Measurements from ENCODE around the gene PCNX2.
"Not testable (repeated sequence)": the region's sequence is repeated elsewhere in the genome, so short reads cannot be mapped to it uniquely, and the experiment has no call there.

PCNX2 gene

GRCh38 chr1:233010146-233010545 lies 285.4 kb downstream of the PCNX2 start:
- DNase-seq (ENCODE audit: low read depth), result no peak

GRCh38 chr1:233006541-233006973 lies 289.0 kb downstream of the PCNX2 start:
- peak; percentile 5 for DNase-seq (ENCODE audit: low read depth)

GRCh38 chr1:233006108-233006507 lies 289.4 kb downstream of the PCNX2 start:
- no peak for DNase-seq (ENCODE audit: low read depth)

- DNase-seq (ENCODE audit: low read depth), result no peak
Measured at GRCh38 chr1:233005703-233006102, 289.8 kb downstream of the PCNX2 start.

- DNase-seq (ENCODE audit: low read depth), result no peak
Measured at GRCh38 chr1:233005156-233005555, 290.4 kb downstream of the PCNX2 start.

- DNase-seq (ENCODE audit: low read depth), result no peak
Measured at GRCh38 chr1:233004451-233004850, 291.1 kb downstream of the PCNX2 start.

- DNase-seq (ENCODE audit: low read depth), result not testable (repeated sequence)
Measured at GRCh38 chr1:233003638-233004037, 291.9 kb downstream of the PCNX2 start.

GRCh38 chr1:232999956-233000625 lies 295.4 kb downstream of the PCNX2 start:
- no peak for DNase-seq (ENCODE audit: low read depth)

GRCh38 chr1:232998646-232999045 lies 296.9 kb downstream of the PCNX2 start:
- no peak for DNase-seq (ENCODE audit: low read depth)

GRCh38 chr1:232998138-232998537 lies 297.4 kb downstream of the PCNX2 start:
- DNase-seq (ENCODE audit: low read depth), result no peak

GRCh38 chr1:232996143-232996542 lies 299.4 kb downstream of the PCNX2 start:
- no peak for DNase-seq (ENCODE audit: low read depth)

GRCh38 chr1:232995189-232995588 lies 300.3 kb downstream of the PCNX2 start:
- no peak for DNase-seq (ENCODE audit: low read depth)

GRCh38 chr1:232993555-232993954 lies 302.0 kb downstream of the PCNX2 start:
- DNase-seq (ENCODE audit: low read depth), result no peak

- DNase-seq (ENCODE audit: low read depth), result no peak
Measured at GRCh38 chr1:232992227-232992626, 303.3 kb downstream of the PCNX2 start.

- no peak for DNase-seq (ENCODE audit: low read depth)
Measured at GRCh38 chr1:232991238-232991637, 304.3 kb downstream of the PCNX2 start.

GRCh38 chr1:232990176-232991128 lies 305.1 kb downstream of the PCNX2 start:
- no peak for DNase-seq (ENCODE audit: low read depth)

- no peak for DNase-seq (ENCODE audit: low read depth)
Measured at GRCh38 chr1:232988572-232989040, 306.9 kb downstream of the PCNX2 start.

- no peak for DNase-seq (ENCODE audit: low read depth)
Measured at GRCh38 chr1:232987774-232988140, 307.8 kb downstream of the PCNX2 start.

GRCh38 chr1:232987046-232987773 lies 308.3 kb downstream of the PCNX2 start:
- no peak for DNase-seq (ENCODE audit: low read depth)

- no peak for DNase-seq (ENCODE audit: low read depth)
Measured at GRCh38 chr1:232986527-232986922, 309.0 kb downstream of the PCNX2 start.

GRCh38 chr1:232985882-232986526 lies 309.5 kb downstream of the PCNX2 start:
- DNase-seq (ENCODE audit: low read depth), result no peak

Data from fibroblast of gingiva (primary cell).